NCI-H2107 treated with DMSO at 0.1 percent for 48 hours (cell line): ENCODE measurements around the gene WDR90.

Experiments used
- DNase-seq: peaks from one replicate; lab custom pipeline; 2025; ENCODE audit not compliant: unreplicated experiment; lab: John Stamatoyannopoulos, UW

The WDR90 gene

GRCh38 chr16:625977-626765, 23.0 kb upstream of the WDR90 start:
- DNase-seq = no peak

DNA sequence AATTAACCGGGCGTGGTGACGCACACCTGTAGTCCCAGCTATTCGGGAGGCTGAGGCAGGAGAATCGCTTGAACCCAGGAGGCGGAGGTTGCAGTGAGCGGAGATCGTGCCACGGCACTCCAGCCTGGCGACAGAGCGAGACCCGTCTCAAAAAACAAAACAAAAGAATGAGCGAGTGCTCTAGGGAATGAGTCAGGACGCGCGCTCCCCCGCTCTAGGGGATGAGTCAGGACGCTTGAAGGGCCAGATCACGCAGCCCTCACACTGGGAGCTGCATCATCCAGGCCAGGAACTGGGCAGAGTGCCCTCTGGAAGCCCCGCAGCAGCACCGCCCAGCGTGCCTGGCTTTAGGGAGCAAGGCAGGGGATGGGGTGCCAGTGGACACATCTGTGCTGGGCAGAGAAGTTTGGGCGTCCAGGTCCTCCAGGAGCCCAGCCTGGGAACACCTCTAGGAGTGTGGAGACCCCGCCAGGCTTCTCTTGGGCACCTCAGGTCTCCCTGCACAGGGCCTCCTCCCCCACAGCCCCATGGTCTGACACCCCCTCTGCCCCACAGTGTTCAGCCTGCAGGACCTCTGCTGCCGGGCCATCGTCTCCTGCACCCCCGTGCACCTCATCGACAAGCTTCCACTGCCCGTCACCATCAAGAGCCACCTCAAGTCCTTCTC, 22.2 kb upstream of the WDR90 start:
- no peak for DNase-seq

DNA sequence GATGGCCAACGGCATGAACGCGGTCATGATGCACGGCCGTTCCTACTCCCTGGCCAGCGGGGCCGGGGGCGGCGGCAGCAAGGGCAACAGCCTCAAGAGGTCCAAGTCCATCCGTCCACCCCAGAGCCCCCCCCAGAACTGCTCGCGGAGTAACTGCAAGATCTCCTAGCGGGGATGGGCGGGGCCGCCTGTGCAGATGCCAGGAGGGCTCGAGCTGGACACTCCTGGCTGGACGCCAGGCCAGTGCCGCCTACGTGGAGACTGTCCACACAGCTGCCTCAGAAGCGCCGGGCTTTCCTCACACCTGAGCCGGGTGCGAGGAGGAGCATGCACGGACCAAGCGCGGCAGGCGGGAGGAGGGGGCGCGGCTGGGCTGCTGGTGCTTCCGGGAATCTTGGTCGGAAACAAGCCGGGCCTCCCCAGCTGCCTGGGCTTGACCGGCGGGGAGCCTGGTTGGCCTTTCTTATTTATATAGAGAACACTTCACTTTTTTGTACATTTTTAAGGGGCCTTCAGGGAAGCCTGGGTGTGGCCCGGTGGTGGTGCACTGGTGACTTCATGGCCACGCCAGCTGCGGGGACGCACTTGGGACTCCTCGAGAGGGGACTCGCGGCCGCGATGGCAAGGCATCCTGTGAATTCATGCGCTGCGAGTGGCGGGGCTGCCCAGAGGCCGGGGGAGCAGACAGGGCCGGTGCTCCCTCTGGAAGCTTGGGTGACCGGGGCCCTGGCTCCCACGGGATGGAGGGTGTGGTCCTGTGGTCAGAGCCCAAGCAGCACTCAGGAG, 21.5 kb upstream of the WDR90 start:
- no peak for DNase-seq

DNA sequence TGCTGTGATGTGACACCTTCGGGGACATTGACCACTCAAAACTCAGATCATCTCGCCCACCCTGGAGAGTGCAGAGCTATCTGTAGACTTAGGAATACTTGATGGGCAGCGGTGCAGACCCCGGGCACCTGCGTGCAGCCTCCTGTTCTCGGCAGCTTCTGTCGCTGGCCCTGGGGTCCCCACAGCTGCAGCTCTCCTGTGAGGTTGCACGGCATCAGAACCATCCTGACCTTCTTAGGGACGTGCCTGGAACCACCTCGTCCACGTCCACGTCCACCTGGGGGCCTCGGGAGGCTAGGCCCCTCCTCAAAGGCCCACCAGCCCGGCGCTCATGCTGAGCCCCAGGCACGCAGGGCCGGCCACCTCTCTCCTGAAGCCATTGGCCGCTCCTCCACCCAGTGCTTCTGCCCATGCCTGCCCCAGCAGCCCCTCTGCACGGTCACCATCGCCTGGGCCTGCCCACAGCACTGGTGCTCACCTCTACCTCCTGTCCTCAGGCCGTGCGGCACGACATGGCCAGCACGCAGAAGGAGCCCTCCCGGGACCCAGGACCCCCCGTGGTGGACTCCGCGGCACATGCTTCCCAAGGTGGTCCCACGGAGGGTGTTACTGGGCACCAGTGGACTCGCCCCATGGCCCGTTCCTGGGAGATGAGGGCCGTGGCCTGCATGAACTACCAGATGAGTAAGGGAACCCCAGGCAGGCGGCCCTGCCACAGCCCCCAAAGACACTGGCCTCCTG, 20.7 kb upstream of the WDR90 start:
- no peak for DNase-seq

- no peak for DNase-seq
Observed at GRCh38 chr16:629185-629832, 19.9 kb upstream of the WDR90 start.

DNA sequence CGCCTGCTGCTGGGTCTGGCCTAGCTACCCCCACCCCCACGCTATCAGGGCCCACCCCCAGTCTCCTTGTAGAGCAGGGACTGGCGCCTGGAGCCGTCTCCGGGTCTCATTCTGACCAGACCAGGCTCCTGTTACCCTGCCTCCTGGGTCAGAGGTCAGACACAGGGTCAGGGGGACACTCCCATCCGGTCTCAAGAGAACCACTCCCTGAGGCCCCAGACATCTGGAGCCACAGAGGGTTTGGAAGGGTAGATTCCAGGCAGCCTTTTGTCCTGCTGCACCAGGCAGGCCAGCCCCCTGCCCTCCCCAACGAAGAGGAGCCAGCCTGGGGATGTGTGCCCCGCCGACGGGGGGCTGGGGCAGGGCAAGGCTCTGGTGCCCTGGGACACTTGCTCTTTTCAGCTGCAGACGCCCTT, 19.3 kb upstream of the WDR90 start:
- no peak for DNase-seq

DNA sequence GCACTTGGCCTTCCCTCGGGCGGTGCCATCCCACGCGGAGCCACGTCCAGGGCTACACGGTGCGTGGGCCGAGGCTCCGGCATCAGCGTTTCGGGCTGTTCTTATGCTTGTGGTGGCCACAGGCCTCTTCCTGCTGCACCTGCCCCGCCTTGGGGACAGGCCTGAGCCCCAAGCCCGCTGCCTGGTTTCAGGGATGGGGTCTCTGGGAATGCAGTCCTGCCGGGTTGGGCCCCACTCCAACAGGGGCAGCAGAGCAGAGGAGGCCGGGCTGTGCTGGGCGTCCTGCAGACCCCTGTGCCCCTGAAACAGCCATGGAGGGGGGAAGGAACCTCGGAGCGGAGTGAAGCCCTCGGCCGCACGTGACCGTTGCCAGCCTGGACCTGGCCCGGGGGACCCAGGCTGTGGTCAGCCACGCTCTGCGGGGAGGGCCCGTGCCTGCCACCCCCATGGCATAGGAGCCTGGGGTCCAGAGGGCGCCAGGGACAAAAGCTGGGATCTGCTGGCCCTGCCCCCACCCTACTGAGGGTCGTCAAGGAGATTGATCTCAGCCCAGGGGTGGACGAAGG, 18.8 kb upstream of the WDR90 start:
- no peak for DNase-seq

- no peak for DNase-seq
Observed at GRCh38 chr16:630815-631405, 18.3 kb upstream of the WDR90 start, which contains the start of gene WFIKKN1. WFIKKN1 (plus strand) TSS chr16:630985; CDS start chr16:631254, 269 bp downstream.

DNA sequence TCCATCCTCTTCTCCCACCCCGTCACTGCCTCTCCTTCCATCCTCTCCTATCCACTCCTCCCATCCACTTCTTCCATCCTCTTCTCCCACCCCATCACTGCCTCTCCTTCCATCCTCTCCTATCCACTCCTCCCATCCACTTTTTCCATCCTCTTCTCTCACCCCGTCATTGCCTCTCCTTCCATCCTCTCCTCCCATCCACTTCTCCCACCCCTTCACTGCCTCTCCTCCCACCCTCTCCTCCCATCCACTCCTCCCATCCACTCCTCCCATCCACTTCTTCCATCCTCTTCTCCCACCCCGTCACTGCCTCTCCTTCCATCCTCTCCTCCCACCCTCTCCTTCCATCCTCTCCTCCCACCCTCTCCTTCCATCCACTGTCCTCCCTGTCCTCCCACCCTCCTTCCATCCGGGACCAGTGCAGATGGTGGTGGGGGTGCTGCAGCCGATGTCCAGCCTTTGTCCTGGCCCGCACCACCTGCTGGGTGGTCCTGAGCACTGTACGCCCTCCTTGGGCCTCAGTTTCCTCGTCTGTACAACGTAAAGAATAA, 17.3 kb upstream of the WDR90 start:
- DNase-seq = no peak

- no peak for DNase-seq
Observed at GRCh38 chr16:632486-633335, 16.5 kb upstream of the WDR90 start.

- no peak for DNase-seq
Observed at GRCh38 chr16:633336-634050, 15.7 kb upstream of the WDR90 start.

- no peak for DNase-seq
Observed at GRCh38 chr16:634051-634670, 15.0 kb upstream of the WDR90 start.

GRCh38 chr16:634996-635395, 14.2 kb upstream of the WDR90 start:
- DNase-seq = no peak

- no peak for DNase-seq
Observed at GRCh38 chr16:635573-636205, 13.5 kb upstream of the WDR90 start.

GRCh38 chr16:636206-637080, 12.7 kb upstream of the WDR90 start, which contains the start of gene METTL26:
METTL26 (minus strand) TSS chr16:636305; CDS start chr16:636290, 15 bp downstream.
- DNase-seq = peak; percentile 74
